CD4-positive, alpha-beta T cell treated with Interleukin-12 subunit alpha and Interleukin-12 subunit beta, for 1 hour (primary cell): ENCODE results near the gene LY6G6F.

Source experiments
- DNase-seq: peaks from one replicate; pipeline ENCODE4 v3.0.0-alpha.2; 2020

LY6G6F gene

GRCh38 chr6:31706599-31706998 is at the start of gene LY6G6F:
Gene LY6G6F (plus strand): TSS chr6:31706866. CDS start chr6:31706907, 41 bp downstream.
- DNase-seq, result no peak

- peak; percentile 42 for DNase-seq
Observed at GRCh38 chr6:31657406-31658157, 49.1 kb upstream of the LY6G6F start.

- DNase-seq, result no peak
Observed at GRCh38 chr6:31658158-31658688, 48.4 kb upstream of the LY6G6F start.

GRCh38 chr6:31658983-31659648 is 47.5 kb upstream of the LY6G6F start:
- no peak for DNase-seq

- peak; percentile 43 for DNase-seq
Observed at GRCh38 chr6:31659649-31660380, 46.9 kb upstream of the LY6G6F start.

GRCh38 chr6:31660381-31661261 is 46.0 kb upstream of the LY6G6F start, which contains the start of gene C6orf47:
Gene C6orf47 (minus strand): TSS chr6:31660778. CDS start chr6:31659947, 831 bp downstream.
- peak; percentile 81 for DNase-seq

DNA sequence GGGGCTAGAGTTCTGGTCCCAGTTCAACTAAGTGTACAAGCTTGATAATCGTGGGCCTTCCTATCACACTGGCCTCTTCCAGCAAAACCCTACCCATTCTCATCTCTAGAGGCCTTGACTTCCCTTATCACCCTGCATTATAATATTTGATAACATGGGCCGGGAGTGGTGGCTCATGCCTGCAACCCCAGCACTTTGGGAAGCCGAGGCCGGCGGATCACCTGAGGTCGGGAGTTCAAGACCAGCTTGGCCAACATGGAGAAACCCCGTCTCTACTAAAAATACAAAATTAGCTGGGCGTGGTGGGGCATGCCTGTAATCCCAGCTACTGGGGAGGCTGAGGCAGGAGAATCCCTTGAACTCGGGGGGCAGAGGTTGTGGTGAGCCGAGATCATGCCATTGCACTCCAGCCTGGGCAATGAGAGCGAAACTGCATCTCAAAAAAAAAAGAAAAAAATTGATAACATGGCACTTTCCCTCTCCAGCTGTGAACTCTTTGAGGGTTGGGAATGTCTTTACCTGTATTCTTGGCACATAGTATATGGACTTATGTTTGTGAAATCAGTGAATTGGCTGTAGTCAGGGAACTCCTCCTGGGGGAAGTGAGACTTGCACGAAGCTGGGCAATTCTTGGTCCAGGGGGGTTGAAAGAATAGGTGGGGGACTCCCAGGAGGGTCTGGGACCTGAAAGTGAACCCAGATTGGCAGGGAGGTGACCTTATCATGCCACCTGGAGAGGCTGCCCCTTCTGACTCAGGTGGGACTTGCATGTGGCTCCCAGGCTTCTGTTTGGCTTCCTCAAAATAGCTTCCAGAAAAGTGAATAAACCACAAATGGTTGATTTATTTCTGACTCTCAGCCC is 45.2 kb upstream of the LY6G6F start:
- DNase-seq, result no peak

DNA sequence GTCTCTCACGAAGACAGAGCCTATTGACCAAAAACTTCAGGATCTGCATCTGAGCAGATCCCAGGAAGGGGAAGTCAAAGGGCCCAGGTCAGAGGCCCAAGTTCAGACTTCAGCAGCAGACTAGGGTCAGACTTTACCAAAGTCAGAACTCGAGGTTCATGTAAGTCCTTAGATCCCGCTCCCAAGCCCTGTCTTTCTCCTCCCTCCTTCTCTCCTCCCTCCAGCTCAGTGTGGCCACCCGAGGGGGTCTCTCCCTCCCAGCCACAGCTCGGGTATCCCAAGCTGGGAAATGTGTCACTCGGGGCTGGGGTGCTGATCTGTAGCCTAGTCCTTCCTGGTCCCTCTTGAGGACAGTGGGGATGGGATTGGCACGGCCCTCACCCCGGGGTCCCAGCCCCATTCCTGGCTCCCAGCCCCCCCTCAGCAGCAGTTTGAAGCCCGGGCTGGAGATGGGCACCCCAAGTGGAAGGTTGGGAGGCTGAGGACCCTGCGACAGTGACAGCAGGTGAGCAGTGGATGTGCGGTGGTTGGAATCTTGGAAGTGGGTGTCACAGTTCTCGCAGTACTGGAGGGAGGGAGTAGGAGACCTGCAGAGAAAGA is 44.4 kb upstream of the LY6G6F start:
- no peak for DNase-seq

DNA sequence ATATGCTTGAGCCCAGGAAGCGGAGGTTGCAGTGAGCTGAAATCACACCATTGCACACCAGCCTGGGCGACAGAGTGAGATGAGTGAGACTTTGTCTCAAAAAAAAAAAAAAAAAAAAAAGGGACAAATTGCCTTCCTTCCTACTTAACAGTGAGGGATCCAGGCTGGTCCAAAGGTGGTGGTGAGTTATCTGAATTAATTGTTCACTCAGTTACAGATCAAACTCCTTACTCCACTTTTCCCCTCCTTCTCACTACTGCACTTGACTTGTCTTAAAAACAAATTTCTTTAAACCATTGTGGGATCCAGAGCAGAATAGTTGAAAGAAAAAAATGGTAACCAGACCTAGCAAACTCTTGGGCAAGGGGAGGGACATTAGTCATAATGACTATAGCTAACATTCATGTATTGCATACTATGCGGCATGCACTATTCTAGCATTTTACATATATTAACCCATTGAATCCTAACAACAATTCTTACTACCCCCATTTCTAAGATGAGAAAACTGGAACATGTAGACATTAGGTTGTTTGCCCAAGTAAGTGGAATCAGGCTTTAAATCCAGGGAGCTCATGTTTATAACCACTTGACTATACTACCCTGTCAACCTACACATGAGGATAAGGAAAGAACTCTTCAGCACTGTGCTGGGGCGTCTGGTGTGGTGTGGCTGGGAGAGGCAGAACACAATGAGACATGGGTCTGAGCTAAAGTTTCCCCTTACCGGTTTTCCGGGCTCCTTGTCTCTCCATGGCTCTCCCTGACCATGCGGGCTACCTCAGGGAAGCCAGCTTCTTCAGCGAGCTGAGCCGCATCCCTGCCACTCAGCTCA is 43.3 kb upstream of the LY6G6F start:
- no peak for DNase-seq

DNA sequence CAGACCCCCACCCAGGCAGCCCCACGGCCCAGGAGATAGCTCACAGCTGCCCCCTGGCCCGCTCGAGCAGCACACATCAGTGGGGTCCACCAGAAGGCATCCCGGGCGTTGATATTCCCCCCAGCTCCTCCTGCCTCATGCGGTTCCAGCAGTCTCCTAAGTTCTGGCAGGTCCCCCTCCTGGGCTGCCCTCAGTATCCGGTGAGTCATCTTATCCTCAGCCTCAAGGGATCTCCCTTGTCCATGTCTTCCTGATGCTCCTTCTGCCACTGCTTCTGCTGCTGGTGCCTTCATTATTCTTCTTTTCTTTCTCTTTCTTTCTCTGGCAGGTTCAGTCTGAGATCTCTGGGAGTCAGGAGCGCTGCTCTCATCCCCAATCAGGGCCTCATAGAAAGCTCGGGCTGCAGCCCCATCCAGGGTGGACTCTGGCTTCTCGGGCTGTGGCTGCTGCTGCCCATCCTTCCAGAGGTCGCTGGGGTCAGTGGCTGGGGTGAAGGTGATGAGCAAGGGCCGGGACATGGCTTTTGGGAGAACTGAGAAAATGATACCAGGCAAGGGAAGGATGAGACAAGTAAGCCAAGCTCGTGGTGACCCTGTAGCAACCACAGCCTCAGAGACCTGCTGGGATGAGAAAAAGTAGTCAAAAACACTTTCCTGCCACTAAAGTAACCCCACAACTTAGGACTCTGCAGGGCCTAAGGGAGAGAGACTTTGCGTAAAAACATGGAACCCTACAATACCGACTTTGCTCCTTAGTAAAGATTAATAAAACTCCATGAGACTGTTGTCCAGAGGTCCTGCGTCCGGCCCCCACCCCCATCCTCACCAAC is 42.5 kb upstream of the LY6G6F start:
- no peak for DNase-seq

- DNase-seq, result peak; percentile 93
Observed at GRCh38 chr6:31664790-31665500, 41.7 kb upstream of the LY6G6F start, which contains the start of gene GPANK1. Gene GPANK1 (minus strand): TSS chr6:31664997. CDS start chr6:31664478, 519 bp downstream.

- peak; percentile 98 for DNase-seq
Observed at GRCh38 chr6:31665501-31666336, 40.9 kb upstream of the LY6G6F start, which contains the start of gene CSNK2B. Gene CSNK2B (plus strand): TSS chr6:31666080. CDS start chr6:31666832, 752 bp downstream.

GRCh38 chr6:31666337-31666965 is 40.2 kb upstream of the LY6G6F start:
- no peak for DNase-seq

DNA sequence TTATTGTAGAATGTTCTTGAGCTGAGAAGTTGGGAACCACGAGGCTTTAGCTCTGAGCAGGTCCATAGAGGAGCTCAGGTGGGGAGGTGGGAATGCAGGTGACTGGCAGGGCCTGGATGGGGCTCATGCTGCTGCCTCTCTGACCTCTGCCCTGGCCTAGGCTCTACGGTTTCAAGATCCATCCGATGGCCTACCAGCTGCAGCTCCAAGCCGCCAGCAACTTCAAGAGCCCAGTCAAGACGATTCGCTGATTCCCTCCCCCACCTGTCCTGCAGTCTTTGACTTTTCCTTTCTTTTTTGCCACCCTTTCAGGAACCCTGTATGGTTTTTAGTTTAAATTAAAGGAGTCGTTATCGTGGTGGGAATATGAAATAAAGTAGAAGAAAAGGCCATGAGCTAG is 37.0 kb upstream of the LY6G6F start, which contains the start of gene LY6G5B:
Gene LY6G5B, plus strand, starts transcription at position 301 of the 400 bp plus-strand sequence. CDS start 975 bp downstream, outside the sequence.
- DNase-seq, result no peak

DNA sequence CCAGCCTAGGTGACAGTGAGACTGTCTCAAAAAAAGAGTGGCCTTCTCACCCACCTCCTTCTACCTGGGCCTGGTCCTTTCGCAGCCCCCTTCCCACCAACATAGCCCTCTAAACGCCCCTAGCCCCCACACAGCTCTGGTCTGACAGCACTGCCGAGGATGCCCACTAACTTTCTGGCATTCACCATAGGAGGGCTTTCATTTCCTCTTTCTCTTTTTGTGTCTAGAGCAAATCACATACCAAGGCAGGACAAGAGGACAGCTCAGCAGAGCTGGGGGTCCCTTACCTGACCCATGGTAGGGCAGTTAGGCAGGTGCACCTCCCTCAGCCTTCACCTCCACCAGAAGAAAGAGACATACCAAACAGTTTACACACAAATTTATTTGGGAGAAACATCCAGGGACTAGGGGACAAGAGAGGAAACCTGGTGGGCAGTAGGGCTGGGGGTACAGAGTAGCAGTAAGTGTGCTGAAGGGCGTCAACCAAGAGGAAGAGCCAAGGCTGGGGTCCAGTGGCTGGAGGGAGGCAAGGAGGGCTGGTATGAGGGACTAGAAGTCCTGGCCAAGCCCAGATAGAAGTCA is 30.3 kb upstream of the LY6G6F start:
- no peak for DNase-seq

DNA sequence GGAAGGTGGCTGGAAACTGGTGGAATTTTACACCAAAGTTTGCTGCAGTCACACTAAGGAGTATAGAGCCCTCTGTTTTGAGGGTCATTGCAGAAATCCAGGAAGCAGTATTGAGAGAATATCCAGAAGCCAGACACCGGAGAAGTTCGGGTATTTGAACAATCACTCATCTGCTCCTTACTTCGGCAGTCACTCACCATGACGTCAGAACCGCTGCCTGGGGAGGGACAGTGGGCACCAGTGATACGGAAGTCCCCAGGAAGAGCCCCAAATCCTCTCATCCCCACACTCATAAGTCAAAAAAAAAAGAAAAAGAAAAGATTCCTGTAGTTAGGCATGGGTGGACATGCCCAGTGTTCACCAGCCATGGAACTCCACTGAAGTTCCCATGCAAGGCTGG is 29.8 kb upstream of the LY6G6F start:
- DNase-seq, result no peak
